Measurements from ENCODE around the gene NDUFA11. TPM values are rescaled to one million over a fixed set of nuclear protein-coding genes. Genes with fewer than 3 reads are reported as not detected.

The NDUFA11 gene
- total and polyA plus RNA-seq, 2 of the 13 experiments (the other 11 are each of a cell fraction or from before 2014, with no cell fraction given), result 286 to 378 TPM

DNA sequence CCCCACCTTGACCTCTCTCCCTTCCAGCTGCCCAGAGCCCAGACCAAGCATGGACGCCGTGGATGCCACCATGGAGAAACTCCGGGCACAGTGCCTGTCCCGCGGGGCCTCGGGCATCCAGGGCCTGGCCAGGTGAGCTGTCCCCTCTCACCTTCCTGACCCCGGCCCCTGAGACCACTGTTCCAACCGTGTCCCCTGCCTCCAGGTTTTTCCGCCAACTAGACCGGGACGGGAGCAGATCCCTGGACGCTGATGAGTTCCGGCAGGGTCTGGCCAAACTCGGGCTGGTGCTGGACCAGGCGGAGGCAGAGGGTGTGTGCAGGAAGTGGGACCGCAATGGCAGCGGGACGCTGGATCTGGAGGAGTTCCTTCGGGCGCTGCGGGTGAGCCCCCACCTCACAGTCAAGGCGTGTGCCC lies 10.8 kb upstream of the NDUFA11 start:
- no peaks in the 10 kb centered on the region for H3K79me2 ChIP-seq (ENCODE audit: insufficient read depth, low read length)
- ATAC-seq (no peak), DNase-seq (ENCODE audit: low spot score) (no peak), FAIRE-seq (no peak)
- no peak overlapping the region for H3K4me3 ChIP-seq (replicated peaks in 1 of 3; ENCODE audit: insufficient read depth in 1 of 3, low read depth in 2 of 3, low read length in 3 of 3)
- H3K36me3 ChIP-seq (replicated peaks in 1 of 2; ENCODE audit: control insufficient read depth in 1 of 2, insufficient read depth in 2 of 2, low read length in 2 of 2), result peaks cover 19 to 29% of the 10 kb centered on the region in 2 experiments; a peak in 4 of 5 replicates
- BruUV-seq (replicated peaks), result no TSS peak
- 94% methylated on average over 17 of the region's 22 CpGs for WGBS (ENCODE audit: low lambda C conversion rate)
- in situ Hi-C loops (cut with HindIII; ENCODE audit: extremely low pct_ligation_motif_present, low pct_unique_long_range_greater_than_20kb) (loop anchor here (5.0 kb wide), 1 partner anchor 38 kb away; no protein-coding TSS in a partner anchor), intact Hi-C loops (cut with micrococcal nuclease; ENCODE audit: unreplicated experiment) (no loop called here)
- H2AFZ ChIP-seq (ENCODE audit: low read length), result no peak overlapping the region
- peak overlapping the region; percentile 32 for H3K27ac ChIP-seq (ENCODE audit: extremely low read length, insufficient read depth, low read length)
- CTCF ChIA-PET (ENCODE audit: low intra/inter-chr PET ratio, low total read pairs), result no interaction called here
- 0 out of 2 replicates have a peak overlapping the region, but pooled peaks have one; percentile 22 for H3K9ac ChIP-seq (ENCODE audit: insufficient read depth, low read depth, low read length)
- no peak overlapping the region for H3K4me2 ChIP-seq (ENCODE audit: low read depth, low read length)
- no peaks in the 10 kb centered on the region for H3K9me3 ChIP-seq (ENCODE audit: low read length)
- H4K20me1 ChIP-seq (ENCODE audit: insufficient read depth, low read length), result no peaks in the 10 kb centered on the region
- H3K27me3 ChIP-seq (ENCODE audit: control insufficient read depth in 1 of 2, insufficient read depth in 2 of 2, low read length in 2 of 2), result no peaks in the 10 kb centered on the region
- peaks cover 63% of the 10 kb centered on the region for H3K4me1 ChIP-seq (ENCODE audit: insufficient read depth, low read length)
- POLR2A ChIA-PET, result interaction anchor here (1.6 to 2.7 kb wide), 2 partner anchors 11 to 110 kb away, joined by 3 to 13 read pairs; partner anchors contain the start of genes NDUFA11 and VMAC
- TF ChIP-seq, protein P1, sequence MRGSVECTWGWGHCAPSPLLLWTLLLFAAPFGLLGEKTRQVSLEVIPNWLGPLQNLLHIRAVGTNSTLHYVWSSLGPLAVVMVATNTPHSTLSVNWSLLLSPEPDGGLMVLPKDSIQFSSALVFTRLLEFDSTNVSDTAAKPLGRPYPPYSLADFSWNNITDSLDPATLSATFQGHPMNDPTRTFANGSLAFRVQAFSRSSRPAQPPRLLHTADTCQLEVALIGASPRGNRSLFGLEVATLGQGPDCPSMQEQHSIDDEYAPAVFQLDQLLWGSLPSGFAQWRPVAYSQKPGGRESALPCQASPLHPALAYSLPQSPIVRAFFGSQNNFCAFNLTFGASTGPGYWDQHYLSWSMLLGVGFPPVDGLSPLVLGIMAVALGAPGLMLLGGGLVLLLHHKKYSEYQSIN (CRISPR knock-in tag; IDR thresholded peaks at IDR 0.05; ENCODE audit: borderline replicate concordance), result no peak
- TF ChIP-seq CHD2 (IDR thresholded peaks at IDR 0.05; ENCODE audit: low read depth, low read length) (no peak), ZBTB1 (CRISPR knock-in tag; IDR thresholded peaks at IDR 0.05; ENCODE audit: borderline replicate concordance) (no peak), FOXA1 (IDR thresholded peaks at IDR 0.05) (no peak), FOXA1 (CRISPR knock-in tag; IDR thresholded peaks at IDR 0.05) (no peak), DNMT1 (CRISPR knock-in tag; IDR thresholded peaks at IDR 0.05) (no peak), ZNF878 (CRISPR knock-in tag; IDR thresholded peaks at IDR 0.05) (no peak), SNAPC2 (CRISPR knock-in tag; IDR thresholded peaks at IDR 0.05) (peak; percentile 34; the same call in 1 of the 2 replicates), ARID2 (CRISPR knock-in tag; IDR thresholded peaks at IDR 0.05; ENCODE audit: borderline replicate concordance) (no peak), POLR2G (IDR thresholded peaks at IDR 0.05; ENCODE audit: low read depth, low read length) (peak; percentile 16; the same call in 1 of the 2 replicates), AGO2 (optimal IDR thresholded peaks at IDR 0.05; ENCODE audit: low read depth, low read length) (peak; percentile 80), FOXO4 (CRISPR knock-in tag; conservative IDR thresholded peaks at IDR 0.05) (0 out of 2 replicates have a peak, but pooled peaks have one; percentile 89), POGK (CRISPR knock-in tag; conservative IDR thresholded peaks at IDR 0.05) (no peak), TBX2 (CRISPR knock-in tag; IDR thresholded peaks at IDR 0.05; ENCODE audit: borderline replicate concordance) (no peak), ZNF292 (CRISPR knock-in tag; IDR thresholded peaks at IDR 0.05; ENCODE audit: borderline replicate concordance, low read depth) (no peak), NFE2L2 (IDR thresholded peaks at IDR 0.05; ENCODE audit: low read length) (no peak)
- TF ChIP-seq, protein P2, sequence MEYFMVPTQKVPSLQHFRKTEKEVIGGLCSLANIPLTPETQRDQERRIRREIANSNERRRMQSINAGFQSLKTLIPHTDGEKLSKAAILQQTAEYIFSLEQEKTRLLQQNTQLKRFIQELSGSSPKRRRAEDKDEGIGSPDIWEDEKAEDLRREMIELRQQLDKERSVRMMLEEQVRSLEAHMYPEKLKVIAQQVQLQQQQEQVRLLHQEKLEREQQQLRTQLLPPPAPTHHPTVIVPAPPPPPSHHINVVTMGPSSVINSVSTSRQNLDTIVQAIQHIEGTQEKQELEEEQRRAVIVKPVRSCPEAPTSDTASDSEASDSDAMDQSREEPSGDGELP (IDR thresholded peaks at IDR 0.05; ENCODE audit: borderline replicate concordance, low read depth), result no peak
- TF ChIP-seq, protein P3, sequence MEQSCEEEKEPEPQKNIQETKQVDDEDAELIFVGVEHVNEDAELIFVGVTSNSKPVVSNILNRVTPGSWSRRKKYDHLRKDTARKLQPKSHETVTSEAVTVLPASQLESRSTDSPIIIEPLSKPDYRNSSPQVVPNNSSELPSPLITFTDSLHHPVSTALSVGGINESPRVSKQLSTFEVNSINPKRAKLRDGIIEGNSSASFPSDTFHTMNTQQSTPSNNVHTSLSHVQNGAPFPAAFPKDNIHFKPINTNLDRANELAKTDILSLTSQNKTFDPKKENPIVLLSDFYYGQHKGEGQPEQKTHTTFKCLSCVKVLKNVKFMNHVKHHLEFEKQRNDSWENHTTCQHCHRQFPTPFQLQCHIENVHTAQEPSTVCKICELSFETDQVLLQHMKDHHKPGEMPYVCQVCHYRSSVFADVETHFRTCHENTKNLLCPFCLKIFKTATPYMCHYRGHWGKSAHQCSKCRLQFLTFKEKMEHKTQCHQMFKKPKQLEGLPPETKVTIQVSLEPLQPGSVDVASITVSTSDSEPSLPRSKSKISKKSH (CRISPR knock-in tag; IDR thresholded peaks at IDR 0.05; ENCODE audit: borderline replicate concordance), result 0 out of 2 replicates have a peak, but pooled peaks have one; percentile 11
